ENCODE results near the gene ITPRID2. TPM values are rescaled to one million over a fixed set of nuclear protein-coding genes. Genes with fewer than 3 reads are reported as not detected.

The ITPRID2 gene
- total and polyA plus RNA-seq, 8 donors, result 90.6 to 175 (median 101) TPM

- Histone ChIP-seq H3K27me3 (no peaks in the 10 kb centered on the region), H3K36me3 (no peaks in the 10 kb centered on the region), H3K9me3 (no peaks in the 10 kb centered on the region), H3K4me3 (no peak overlapping the region), H3K4me1 (peaks cover 3 to 18% of the 10 kb centered on the region in 2 donors), H3K27ac (no peak overlapping the region)
- ATAC-seq (no peak), DNase-seq (peak in 1 of 4 donors; percentile 2)
- no peak for TF ChIP-seq CTCF (IDR thresholded peaks at IDR 0.05)
- intact Hi-C loops (cut with DNase I), result no loop called here
Observed at GRCh38 chr2:181847702-181848101, 43.8 kb upstream of the ITPRID2 start.

- ATAC-seq (no peak), DNase-seq (no peak)
- Histone ChIP-seq H3K4me1 (peaks cover 3 to 18% of the 10 kb centered on the region in 2 donors), H3K27me3 (no peaks in the 10 kb centered on the region), H3K36me3 (no peaks in the 10 kb centered on the region), H3K27ac (no peak overlapping the region), H3K4me3 (no peak overlapping the region), H3K9me3 (no peaks in the 10 kb centered on the region)
- intact Hi-C loops (cut with DNase I), result no loop called here
- TF ChIP-seq CTCF (IDR thresholded peaks at IDR 0.05), result no peak
Observed at GRCh38 chr2:181848261-181848886, 43.2 kb upstream of the ITPRID2 start.

- H3K4me1 ChIP-seq, result peaks cover 3 to 18% of the 10 kb centered on the region in 2 donors
- H3K27me3 ChIP-seq, result no peaks in the 10 kb centered on the region
- no peak overlapping the region for H3K4me3 ChIP-seq
- no peak overlapping the region for H3K27ac ChIP-seq
- ATAC-seq (no peak), DNase-seq (no peak)
- TF ChIP-seq CTCF (IDR thresholded peaks at IDR 0.05), result no peak
- H3K36me3 ChIP-seq, result no peaks in the 10 kb centered on the region
- intact Hi-C loops (cut with DNase I), result no loop called here
- H3K9me3 ChIP-seq, result no peaks in the 10 kb centered on the region
Observed at GRCh38 chr2:181849601-181850000, 41.9 kb upstream of the ITPRID2 start.

GRCh38 chr2:181850936-181851560 is 40.5 kb upstream of the ITPRID2 start:
- Histone ChIP-seq H3K4me1 (peaks cover 3 to 18% of the 10 kb centered on the region in 2 donors), H3K27me3 (no peaks in the 10 kb centered on the region), H3K36me3 (no peaks in the 10 kb centered on the region), H3K4me3 (no peak overlapping the region), H3K27ac (peak overlapping the region in 1 of 2 donors; percentile 60), H3K9me3 (no peaks in the 10 kb centered on the region)
- DNase-seq (no peak), ATAC-seq (no peak)
- TF ChIP-seq CTCF (IDR thresholded peaks at IDR 0.05), result no peak
- intact Hi-C loops (cut with DNase I), result no loop called here

- Histone ChIP-seq H3K27ac (no peak overlapping the region), H3K4me3 (no peak overlapping the region), H3K4me1 (peaks cover 3 to 18% of the 10 kb centered on the region in 2 donors), H3K27me3 (no peaks in the 10 kb centered on the region), H3K36me3 (no peaks in the 10 kb centered on the region), H3K9me3 (no peaks in the 10 kb centered on the region)
- no peak for DNase-seq
- ATAC-seq, result no peak
- intact Hi-C loops (cut with DNase I), result no loop called here
- TF ChIP-seq CTCF (IDR thresholded peaks at IDR 0.05), result no peak
Observed at GRCh38 chr2:181851726-181852125, 39.8 kb upstream of the ITPRID2 start.
